Neuronal stem cell (in vitro differentiated cells): ENCODE measurements around the gene COA1.

ENCODE experiments used
- DNase-seq: peaks from one replicate; pipeline ENCODE4 v3.0.0-alpha.2; 2013; ENCODE audit warnings: low spot score
- H2AFZ ChIP-seq: one replicate; pipeline ENCODE4 v1.6.1; 2013; ENCODE audit warnings: mild to moderate bottlenecking, low read length, inconsistent platforms
- H2AK5ac ChIP-seq: 2 replicates; pipeline ENCODE4 v1.6.1; 2013; ENCODE audit warnings: low read depth, mild to moderate bottlenecking, inconsistent platforms, low read length, moderate library complexity, mixed read lengths
- H2BK120ac ChIP-seq: 2 replicates; pipeline ENCODE4 v1.6.1; 2013; ENCODE audit warnings: low read depth, mild to moderate bottlenecking, inconsistent platforms, low read length, moderate library complexity, mixed read lengths
- H2BK12ac ChIP-seq: one replicate; pipeline ENCODE4 v1.6.1; 2013; ENCODE audit warnings: low read length, inconsistent platforms
- H2BK15ac ChIP-seq: 2 replicates; pipeline ENCODE4 v1.6.1; 2013; ENCODE audit warnings: mild to moderate bottlenecking, low read length, inconsistent platforms, mixed read lengths
- H2BK5ac ChIP-seq: one replicate; pipeline ENCODE4 v1.6.1; 2013; ENCODE audit warnings: inconsistent platforms, mild to moderate bottlenecking, low read length, moderate library complexity
- H3K14ac ChIP-seq: one replicate; pipeline ENCODE4 v1.6.1; 2013; ENCODE audit warnings: low read length, inconsistent platforms
- H3K18ac ChIP-seq: 2 replicates; pipeline ENCODE4 v1.6.1; 2013; ENCODE audit warnings: low read length, inconsistent platforms
- H3K23ac ChIP-seq: 2 replicates; pipeline ENCODE4 v1.6.1; 2013; ENCODE audit warnings: low read depth, mild to moderate bottlenecking, mixed read lengths, low read length, inconsistent platforms; ENCODE audit not compliant: poor library complexity
- H3K27ac ChIP-seq: replicated peaks from 3 replicates; pipeline ENCODE4 v1.5.1; 2013; ENCODE audit warnings: low read length, inconsistent platforms
- H3K27me3 ChIP-seq, 3 experiments: 2 replicates each; pipeline ENCODE4 v1.6.1; 2013; ENCODE audit warnings: low read length in 3 of 3, mild to moderate bottlenecking in 2 of 3, inconsistent platforms in 1 of 3, low read depth in 1 of 3, mixed read lengths in 1 of 3, moderate library complexity in 1 of 3; ENCODE audit not compliant: control insufficient read depth in 3 of 3, insufficient read depth in 3 of 3
- H3K36me3 ChIP-seq, 2 donors: replicated peaks in 1 of 2; 2 replicates each; pipeline ENCODE4 v1.6.1; 2013; ENCODE audit warnings: low read length in 2 of 2; ENCODE audit not compliant: control insufficient read depth in 2 of 2, insufficient read depth in 2 of 2
- H3K4ac ChIP-seq: 2 replicates; pipeline ENCODE4 v1.6.1; 2013; ENCODE audit warnings: inconsistent platforms, mild to moderate bottlenecking, low read length, moderate library complexity
- H3K4me1 ChIP-seq, 2 donors: 1 replicate in 1 of 2; 2 replicates in 1 of 2; pipeline ENCODE4 v1.6.1; 2013; ENCODE audit warnings: low read length in 2 of 2, low read depth in 1 of 2; ENCODE audit not compliant: control insufficient read depth in 2 of 2, insufficient read depth in 1 of 2
- H3K4me2 ChIP-seq: one replicate; pipeline ENCODE4 v1.6.1; 2013; ENCODE audit warnings: mild to moderate bottlenecking, low read length, inconsistent platforms; ENCODE audit not compliant: insufficient read depth, poor library complexity, severe bottlenecking
- H3K4me3 ChIP-seq, 2 donors: 2 replicates each; pipeline ENCODE4 v1.5.1; 2013; ENCODE audit warnings: low read length in 2 of 2, mild to moderate bottlenecking in 2 of 2, inconsistent platforms in 1 of 2, moderate library complexity in 1 of 2
- H3K79me1 ChIP-seq: one replicate; pipeline ENCODE4 v1.6.1; 2013; ENCODE audit warnings: low read depth, mild to moderate bottlenecking, inconsistent platforms, low read length, moderate library complexity
- H3K9ac ChIP-seq: one replicate; pipeline ENCODE4 v1.6.1; 2013; ENCODE audit warnings: mild to moderate bottlenecking, low read depth, low read length, inconsistent platforms; ENCODE audit not compliant: poor library complexity
- H3K9me3 ChIP-seq, 2 donors: replicated peaks in 1 of 2; 2 replicates each; pipeline versions ENCODE3 to v1.6.1; 2013; ENCODE audit warnings: low read length in 2 of 2, mild to moderate bottlenecking in 2 of 2, inconsistent platforms in 1 of 2, low read depth in 1 of 2, mixed read lengths in 1 of 2, moderate library complexity in 1 of 2; ENCODE audit not compliant: control insufficient read depth in 2 of 2, insufficient read depth in 1 of 2
- H4K8ac ChIP-seq: one replicate; pipeline ENCODE4 v1.6.1; 2013; ENCODE audit warnings: low read depth, mild to moderate bottlenecking, inconsistent platforms, low read length, moderate library complexity
- H4K91ac ChIP-seq: one replicate; pipeline ENCODE4 v1.6.1; 2013; ENCODE audit warnings: low read length, low read depth, mild to moderate bottlenecking, inconsistent platforms; ENCODE audit not compliant: poor library complexity
- WGBS, 2 donors: extraction: QIAGEN DNeasy Blood & Tissue Kit; methylation state at CpG; one replicate each; pipeline ENCODE4 v1.1.7; 2013; ENCODE audit warnings: missing lambda C conversion rate in 2 of 2, mixed read lengths in 1 of 2; ENCODE audit not compliant: insufficient read length in 2 of 2, insufficient replicate concordance in 1 of 2; ENCODE audit errors: extremely low coverage in 2 of 2; 5-methylcytosine and 5-hydroxymethylcytosine counted together

Gene COA1

DNA sequence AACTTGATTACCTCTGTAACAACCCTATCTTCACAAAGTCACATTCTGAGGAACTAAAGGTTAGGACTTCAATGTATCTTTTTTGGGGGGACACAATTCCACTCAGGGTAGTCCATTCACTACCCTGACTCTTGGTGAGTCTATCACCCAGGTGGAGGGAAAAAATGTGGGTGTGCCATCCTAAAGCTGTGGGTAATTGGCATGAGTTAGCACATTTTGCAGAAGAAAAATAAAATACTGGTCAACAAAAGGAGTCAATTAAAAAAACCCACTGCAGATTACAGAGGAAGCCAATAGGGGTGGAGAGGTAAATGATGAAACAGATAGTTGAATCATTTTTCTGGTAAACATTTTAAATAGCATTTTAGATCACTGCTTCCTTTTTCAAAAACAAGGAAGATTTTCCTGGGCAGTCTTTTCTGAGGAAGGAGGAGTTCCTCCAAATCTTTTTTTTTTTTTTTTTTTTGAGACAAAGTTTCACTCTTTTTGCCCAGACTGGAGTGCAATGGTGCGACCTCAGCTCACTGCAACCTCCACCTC is 24.0 kb upstream of the COA1 start:
- no peak overlapping the region for H3K27ac ChIP-seq
- H2BK12ac ChIP-seq, result no peak overlapping the region
- H3K4me1 ChIP-seq, result peaks cover 0 to 1% of the 10 kb centered on the region in 2 donors
- H3K9me3 ChIP-seq, result no peaks in the 10 kb centered on the region
- H3K14ac ChIP-seq, result no peak overlapping the region
- no peak overlapping the region for H3K9ac ChIP-seq
- H4K91ac ChIP-seq, result no peak overlapping the region
- H3K36me3 ChIP-seq, result no peaks in the 10 kb centered on the region
- no peak overlapping the region for H4K8ac ChIP-seq
- H3K23ac ChIP-seq, result no peak overlapping the region
- H3K4me3 ChIP-seq, result no peak overlapping the region
- no peak overlapping the region for H2AK5ac ChIP-seq
- no peak overlapping the region for H3K4ac ChIP-seq
- no peak overlapping the region for H2BK15ac ChIP-seq
- no peak overlapping the region for H2AFZ ChIP-seq
- H2BK5ac ChIP-seq, result no peak overlapping the region
- no peaks in the 10 kb centered on the region for H3K79me1 ChIP-seq
- DNase-seq, result no peak
- no peak overlapping the region for H3K18ac ChIP-seq
- WGBS, 2 donors, result no CpG with 5 or more reads among the region's 1 CpG
- no peak overlapping the region for H3K4me2 ChIP-seq
- no peak overlapping the region for H2BK120ac ChIP-seq
- H3K27me3 ChIP-seq, result peaks cover 0 to 59% (median 9%) of the 10 kb centered on the region in 3 experiments

DNA sequence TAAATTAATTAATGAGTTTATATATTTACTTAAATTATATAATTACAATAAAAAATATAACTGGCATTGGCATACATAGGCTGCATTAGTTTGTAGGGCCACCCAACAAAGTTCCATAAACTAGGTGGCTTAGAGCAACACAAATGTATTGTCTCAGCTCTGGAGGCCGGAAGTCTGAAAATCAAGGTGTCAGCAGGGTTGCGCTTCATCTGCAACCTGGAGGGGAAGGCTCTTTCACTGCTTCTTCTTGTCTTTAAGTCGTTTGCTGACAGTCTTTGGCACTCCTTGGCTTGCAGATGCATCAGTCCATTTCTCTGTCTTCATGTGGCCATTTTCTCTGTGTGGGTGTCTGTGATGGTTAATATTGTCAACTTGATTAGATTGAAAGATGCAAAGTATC is 23.1 kb upstream of the COA1 start:
- H3K4me2 ChIP-seq, result no peak overlapping the region
- no peak overlapping the region for H4K8ac ChIP-seq
- no peak overlapping the region for H2AK5ac ChIP-seq
- no CpG with 5 or more reads among the region's 3 CpGs for WGBS, 2 donors
- H3K79me1 ChIP-seq, result no peaks in the 10 kb centered on the region
- H3K18ac ChIP-seq, result no peak overlapping the region
- no peak overlapping the region for H2AFZ ChIP-seq
- no peak overlapping the region for H3K14ac ChIP-seq
- no peak overlapping the region for H4K91ac ChIP-seq
- no peak overlapping the region for H3K23ac ChIP-seq
- no peak overlapping the region for H3K27ac ChIP-seq
- no peak overlapping the region for H2BK15ac ChIP-seq
- H2BK120ac ChIP-seq, result no peak overlapping the region
- H3K4me3 ChIP-seq, result no peak overlapping the region
- no peak overlapping the region for H2BK5ac ChIP-seq
- H3K4ac ChIP-seq, result no peak overlapping the region
- H3K36me3 ChIP-seq, result no peaks in the 10 kb centered on the region
- peaks cover 0 to 1% of the 10 kb centered on the region in 2 donors for H3K4me1 ChIP-seq
- DNase-seq, result no peak
- H2BK12ac ChIP-seq, result no peak overlapping the region
- no peak overlapping the region for H3K9ac ChIP-seq
- H3K27me3 ChIP-seq, result peaks cover 0 to 56% (median 0%) of the 10 kb centered on the region in 3 experiments
- H3K9me3 ChIP-seq, result no peaks in the 10 kb centered on the region

DNA sequence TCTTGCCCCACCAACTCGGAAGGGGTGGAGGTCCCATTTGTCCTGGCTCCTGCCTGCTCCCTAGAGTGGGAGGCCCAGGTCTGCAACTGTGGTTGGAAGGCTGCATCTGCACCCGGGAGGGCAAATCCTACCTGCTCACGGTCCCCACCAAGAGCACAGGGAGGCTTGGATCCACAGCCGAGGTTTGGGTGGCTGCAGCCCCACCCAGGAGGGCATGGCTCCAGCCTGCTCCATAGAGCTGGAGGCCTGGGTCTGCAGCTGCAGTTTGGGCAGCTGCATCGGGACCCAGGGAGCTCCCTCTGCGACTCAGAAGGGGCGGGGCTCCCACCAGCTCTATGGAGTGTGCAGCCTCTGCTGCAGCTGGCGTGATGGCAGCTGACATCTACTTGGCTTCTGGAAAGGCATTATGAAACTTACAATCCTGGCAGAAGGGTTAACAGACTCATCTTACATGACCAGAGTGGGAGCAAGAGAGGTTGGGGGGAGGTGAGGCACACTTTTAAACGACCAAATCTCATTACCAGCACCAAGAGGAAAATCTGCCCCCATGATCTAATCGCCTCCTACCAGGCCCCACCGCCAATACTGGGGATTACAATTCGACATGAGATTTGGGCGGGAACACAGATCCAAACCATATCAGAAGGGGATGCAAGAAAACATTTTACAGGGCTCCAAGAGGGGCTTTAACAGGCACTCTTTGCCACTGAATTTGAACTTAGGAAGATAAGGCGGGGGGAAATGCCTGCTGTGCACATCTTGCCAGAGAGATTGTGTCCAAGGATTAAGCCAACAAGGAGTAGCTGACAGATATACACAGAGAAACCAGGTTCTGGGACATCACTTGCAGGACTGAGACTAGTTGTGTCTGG is 20.9 kb upstream of the COA1 start:
- Histone ChIP-seq H4K8ac (peak overlapping the region; percentile 94), H2BK12ac (peak overlapping the region; percentile 48), H4K91ac (no peak overlapping the region), H2BK5ac (no peak overlapping the region), H3K14ac (no peak overlapping the region), H3K4me1 (peaks cover 0 to 1% of the 10 kb centered on the region in 2 donors), H3K4me2 (no peak overlapping the region), H2AK5ac (peak overlapping the region; percentile 58), H3K27ac (no peak overlapping the region), H3K9me3 (no peaks in the 10 kb centered on the region), H3K9ac (peak overlapping the region; percentile 54), H3K27me3 (peaks cover 0 to 42% (median 0%) of the 10 kb centered on the region in 3 experiments), H3K4me3 (no peak overlapping the region), H2BK15ac (no peak overlapping the region), H3K79me1 (no peaks in the 10 kb centered on the region), H3K23ac (no peak overlapping the region), H2AFZ (peak overlapping the region; percentile 83), H3K4ac (no peak overlapping the region), H2BK120ac (no peak overlapping the region), H3K18ac (peak overlapping the region; percentile 91), H3K36me3 (no peaks in the 10 kb centered on the region)
- no peak for DNase-seq
- WGBS, 2 donors, result no CpG with 5 or more reads among the region's 14 CpGs

- no peak overlapping the region for H3K4me2 ChIP-seq
- H2BK120ac ChIP-seq, result no peak overlapping the region
- no peak overlapping the region for H3K23ac ChIP-seq
- no CpG with 5 or more reads among the region's 5 CpGs for WGBS, 2 donors
- no peaks in the 10 kb centered on the region for H3K36me3 ChIP-seq
- peaks cover 0 to 1% of the 10 kb centered on the region in 2 donors for H3K4me1 ChIP-seq
- no peak for DNase-seq
- H3K4me3 ChIP-seq, result no peak overlapping the region
- H3K27me3 ChIP-seq, result peaks cover 0 to 41% (median 0%) of the 10 kb centered on the region in 3 experiments
- H4K91ac ChIP-seq, result no peak overlapping the region
- H2AK5ac ChIP-seq, result peak overlapping the region; percentile 58
- H3K79me1 ChIP-seq, result no peaks in the 10 kb centered on the region
- H2BK12ac ChIP-seq, result no peak overlapping the region
- H2AFZ ChIP-seq, result peak overlapping the region; percentile 83
- H3K14ac ChIP-seq, result no peak overlapping the region
- no peak overlapping the region for H3K4ac ChIP-seq
- no peak overlapping the region for H2BK15ac ChIP-seq
- H3K9ac ChIP-seq, result no peak overlapping the region
- no peak overlapping the region for H2BK5ac ChIP-seq
- no peak overlapping the region for H4K8ac ChIP-seq
- no peaks in the 10 kb centered on the region for H3K9me3 ChIP-seq
- H3K18ac ChIP-seq, result peak overlapping the region; percentile 91
- no peak overlapping the region for H3K27ac ChIP-seq
Observed at GRCh38 chr7:43749383-43749940, 20.1 kb upstream of the COA1 start.
